Skeletal muscle satellite cell (primary cell): ENCODE measurements around the gene SAP130.

ENCODE experiments used
- H3K27me3 ChIP-seq: 2 replicates; pipeline ENCODE4 v1.7.0; 2013; ENCODE audit warnings: low read length; ENCODE audit not compliant: control insufficient read depth, insufficient read depth
- H3K36me3 ChIP-seq: 2 replicates; pipeline ENCODE4 v1.7.0; 2013; ENCODE audit warnings: mild to moderate bottlenecking, control low read depth, low read length; ENCODE audit not compliant: insufficient read depth
- H3K4me1 ChIP-seq: 2 replicates; pipeline ENCODE4 v1.7.0; 2013; ENCODE audit warnings: low read length; ENCODE audit not compliant: control insufficient read depth, insufficient read depth
- H3K4me2 ChIP-seq: 2 replicates; pipeline ENCODE4 v1.7.0; 2013; ENCODE audit warnings: mild to moderate bottlenecking, low read length
- H3K4me3 ChIP-seq: 2 replicates; pipeline ENCODE4 v1.7.0; 2013; ENCODE audit warnings: low read length
- H3K9ac ChIP-seq: 2 replicates; pipeline ENCODE4 v1.7.0; 2013; ENCODE audit warnings: mild to moderate bottlenecking, low read depth, low read length, moderate library complexity
- H3K9me3 ChIP-seq: replicated peaks from 2 replicates; pipeline ENCODE4 v1.7.0; 2013; ENCODE audit warnings: mild to moderate bottlenecking, control low read depth, low read length

Gene SAP130

DNA sequence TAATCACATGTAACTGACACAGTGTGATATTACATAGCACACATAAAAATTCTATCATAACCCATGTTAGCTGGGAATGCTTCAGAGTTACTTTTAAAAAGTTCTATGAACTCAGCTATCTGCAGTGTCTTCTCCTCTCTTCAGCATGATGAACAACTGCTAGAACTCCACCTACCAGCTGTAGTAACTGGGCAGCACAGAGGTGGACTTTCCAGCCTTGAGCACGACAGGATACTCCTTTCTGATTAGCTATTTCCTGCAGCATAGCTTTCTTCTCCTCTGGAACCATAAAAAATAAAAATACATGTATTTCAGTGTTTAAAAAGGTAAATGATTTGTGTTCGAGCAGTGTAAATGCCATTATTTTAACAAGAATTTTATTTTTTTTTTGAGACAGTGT is 82.6 kb downstream of the SAP130 start:
- no peaks in the 10 kb centered on the region for H3K9me3 ChIP-seq
- H3K4me3 ChIP-seq, result no peak overlapping the region
- H3K36me3 ChIP-seq, result peaks cover 67% of the 10 kb centered on the region
- no peak overlapping the region for H3K4me2 ChIP-seq
- H3K9ac ChIP-seq, result no peak overlapping the region
- H3K27me3 ChIP-seq, result no peaks in the 10 kb centered on the region
- H3K4me1 ChIP-seq, result no peaks in the 10 kb centered on the region

- Histone ChIP-seq H3K36me3 (peaks cover 50% of the 10 kb centered on the region), H3K4me3 (no peak overlapping the region), H3K9me3 (no peaks in the 10 kb centered on the region), H3K4me2 (no peak overlapping the region), H3K4me1 (no peaks in the 10 kb centered on the region), H3K27me3 (no peaks in the 10 kb centered on the region), H3K9ac (no peak overlapping the region)
Observed at GRCh38 chr2:127943186-127943585, 84.7 kb downstream of the SAP130 start.

GRCh38 chr2:127942002-127942401 is 85.9 kb downstream of the SAP130 start:
- Histone ChIP-seq H3K36me3 (peaks cover 42% of the 10 kb centered on the region), H3K9ac (no peak overlapping the region), H3K4me1 (no peaks in the 10 kb centered on the region), H3K4me3 (no peak overlapping the region), H3K9me3 (no peaks in the 10 kb centered on the region), H3K4me2 (no peak overlapping the region), H3K27me3 (no peaks in the 10 kb centered on the region)

- H3K9ac ChIP-seq, result no peak overlapping the region
- H3K4me2 ChIP-seq, result no peak overlapping the region
- H3K4me3 ChIP-seq, result no peak overlapping the region
- H3K4me1 ChIP-seq, result no peaks in the 10 kb centered on the region
- H3K27me3 ChIP-seq, result no peaks in the 10 kb centered on the region
- H3K36me3 ChIP-seq, result peaks cover 40% of the 10 kb centered on the region
- no peaks in the 10 kb centered on the region for H3K9me3 ChIP-seq
Observed at GRCh38 chr2:127941461-127941860, 86.4 kb downstream of the SAP130 start.

DNA sequence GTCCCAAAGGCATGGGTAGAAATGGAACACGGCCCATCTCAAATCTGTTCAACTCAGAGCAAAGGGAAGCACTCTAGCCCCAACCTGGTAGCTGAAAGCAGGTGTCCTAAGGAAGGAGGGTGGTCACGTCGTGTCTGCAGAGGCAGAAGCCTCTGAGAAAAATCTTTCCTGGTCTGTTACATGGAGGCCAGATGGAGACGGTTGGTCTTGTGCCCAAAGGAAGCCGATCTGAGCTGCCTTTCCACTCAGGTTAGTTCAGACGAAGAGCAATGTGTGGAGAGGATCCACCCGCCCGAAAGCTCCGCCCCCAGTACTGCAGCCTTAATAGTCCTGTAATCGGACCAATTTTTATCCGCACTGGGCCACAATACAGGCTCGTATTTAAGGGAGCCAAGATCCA is 87.2 kb downstream of the SAP130 start:
- peaks cover 36% of the 10 kb centered on the region for H3K36me3 ChIP-seq
- no peak overlapping the region for H3K9ac ChIP-seq
- no peaks in the 10 kb centered on the region for H3K4me1 ChIP-seq
- H3K4me3 ChIP-seq, result no peak overlapping the region
- H3K4me2 ChIP-seq, result no peak overlapping the region
- H3K9me3 ChIP-seq, result no peaks in the 10 kb centered on the region
- no peaks in the 10 kb centered on the region for H3K27me3 ChIP-seq

DNA sequence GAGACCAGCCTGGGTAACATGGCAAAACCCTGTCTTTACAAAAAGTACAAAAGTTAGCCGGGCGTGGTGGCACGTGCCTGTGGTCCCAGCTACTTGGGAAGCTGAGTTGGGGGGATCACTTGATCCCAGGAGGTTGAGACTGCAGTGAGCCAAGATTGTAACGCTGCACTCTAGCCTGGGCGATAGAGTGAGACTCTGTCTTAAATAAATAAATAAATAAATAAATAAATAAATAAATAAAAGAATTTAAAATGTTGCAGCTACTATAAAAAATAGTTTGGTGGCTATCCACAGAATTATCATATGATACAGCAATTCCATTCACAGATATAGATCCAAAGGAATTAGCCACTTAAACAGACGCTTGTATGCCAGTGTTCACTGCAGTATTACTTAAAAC is 92.5 kb downstream of the SAP130 start:
- no peaks in the 10 kb centered on the region for H3K27me3 ChIP-seq

GRCh38 chr2:127932199-127932876 is 95.5 kb downstream of the SAP130 start:
- H3K4me2 ChIP-seq, result no peak overlapping the region
- H3K9me3 ChIP-seq, result no peaks in the 10 kb centered on the region
- peaks cover 5% of the 10 kb centered on the region for H3K4me1 ChIP-seq
- no peaks in the 10 kb centered on the region for H3K27me3 ChIP-seq
- H3K9ac ChIP-seq, result no peak overlapping the region
- H3K36me3 ChIP-seq, result no peaks in the 10 kb centered on the region
- H3K4me3 ChIP-seq, result no peak overlapping the region

More for the DNA sequence above, 92.5 kb downstream of the SAP130 start:
- Histone ChIP-seq H3K9ac (no peak overlapping the region), H3K4me1 (peaks cover 5% of the 10 kb centered on the region), H3K9me3 (no peaks in the 10 kb centered on the region), H3K36me3 (no peaks in the 10 kb centered on the region), H3K4me3 (no peak overlapping the region), H3K4me2 (no peak overlapping the region)

GRCh38 chr2:127929449-127929848 is 98.4 kb downstream of the SAP130 start:
- H3K36me3 ChIP-seq, result no peaks in the 10 kb centered on the region
- H3K4me2 ChIP-seq, result no peak overlapping the region
- H3K9ac ChIP-seq, result no peak overlapping the region
- H3K4me3 ChIP-seq, result no peak overlapping the region
- H3K4me1 ChIP-seq, result peaks cover 5% of the 10 kb centered on the region
- no peaks in the 10 kb centered on the region for H3K9me3 ChIP-seq
- H3K27me3 ChIP-seq, result peaks cover 3% of the 10 kb centered on the region

- no peak overlapping the region for H3K4me3 ChIP-seq
- H3K36me3 ChIP-seq, result no peaks in the 10 kb centered on the region
- H3K4me2 ChIP-seq, result no peak overlapping the region
- no peaks in the 10 kb centered on the region for H3K9me3 ChIP-seq
- H3K4me1 ChIP-seq, result peaks cover 5% of the 10 kb centered on the region
- H3K9ac ChIP-seq, result no peak overlapping the region
- peaks cover 3% of the 10 kb centered on the region for H3K27me3 ChIP-seq
Observed at GRCh38 chr2:127927384-127927783, 100.5 kb downstream of the SAP130 start.

GRCh38 chr2:127917916-127918315 is 109.9 kb downstream of the SAP130 start:
- Histone ChIP-seq H3K4me3 (no peak overlapping the region), H3K9ac (no peak overlapping the region), H3K4me1 (peaks cover 6% of the 10 kb centered on the region), H3K36me3 (no peaks in the 10 kb centered on the region), H3K4me2 (no peak overlapping the region), H3K9me3 (no peaks in the 10 kb centered on the region), H3K27me3 (no peaks in the 10 kb centered on the region)

DNA sequence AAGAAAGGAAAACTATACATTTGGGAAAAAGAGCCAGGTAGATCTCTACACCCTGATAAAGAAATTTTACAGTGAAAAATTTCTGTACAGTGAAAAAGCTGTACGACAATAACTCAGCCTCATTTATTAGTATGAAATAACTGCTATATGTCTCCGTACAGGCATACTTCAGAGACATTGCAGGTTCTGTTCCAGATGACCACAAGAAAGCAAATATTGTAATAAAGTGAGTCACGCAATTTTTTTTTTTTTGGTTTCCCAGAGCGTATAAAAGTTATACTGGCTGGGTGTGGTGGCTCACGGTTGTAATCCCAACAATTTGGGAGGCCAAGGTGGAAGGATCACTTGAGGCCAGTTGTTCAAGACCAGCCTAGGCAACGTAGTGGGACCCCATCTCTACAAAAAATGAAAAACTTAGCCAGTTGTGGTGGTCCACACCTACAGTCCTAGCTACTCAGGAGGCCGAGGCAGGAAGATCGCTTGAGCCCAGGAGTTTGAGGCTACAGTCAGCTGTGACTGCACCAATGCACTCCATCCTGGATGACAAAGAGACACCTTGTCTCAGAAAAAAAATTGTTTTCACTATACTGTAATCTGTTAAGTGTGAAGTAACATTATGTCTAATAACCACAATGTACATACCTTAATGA is 113.9 kb downstream of the SAP130 start:
- H3K4me2 ChIP-seq, result no peak overlapping the region
- H3K9me3 ChIP-seq, result no peaks in the 10 kb centered on the region
- H3K4me1 ChIP-seq, result peaks cover 6% of the 10 kb centered on the region
- peaks cover 5% of the 10 kb centered on the region for H3K27me3 ChIP-seq
- no peak overlapping the region for H3K4me3 ChIP-seq
- H3K9ac ChIP-seq, result no peak overlapping the region
- no peaks in the 10 kb centered on the region for H3K36me3 ChIP-seq

- no peak overlapping the region for H3K9ac ChIP-seq
- peaks cover 12% of the 10 kb centered on the region for H3K27me3 ChIP-seq
- no peaks in the 10 kb centered on the region for H3K36me3 ChIP-seq
- no peak overlapping the region for H3K4me3 ChIP-seq
- H3K4me2 ChIP-seq, result no peak overlapping the region
- no peaks in the 10 kb centered on the region for H3K4me1 ChIP-seq
- no peaks in the 10 kb centered on the region for H3K9me3 ChIP-seq
Observed at GRCh38 chr2:127911737-127912136, 116.1 kb downstream of the SAP130 start.
